ENCODE data around the gene KIF21B.

KIF21B gene

GRCh38 chr1:201032408-201032807 lies 8.9 kb upstream of the KIF21B start:
- ChIA-PET POLR2A (no interaction called here), CTCF (no interaction called here)
- no peak for DNase-seq (ENCODE audit: extremely low spot score)
- no peak for TF ChIP-seq PKNOX1 (IDR thresholded peaks at IDR 0.05)
- TF ChIP-seq FOXM1 (IDR thresholded peaks at IDR 0.05; ENCODE audit: borderline replicate concordance), result no peak
- no peak for TF ChIP-seq TARDBP (IDR thresholded peaks at IDR 0.05)
- no peak for TF ChIP-seq L3MBTL2 (conservative IDR thresholded peaks at IDR 0.05)

GRCh38 chr1:201028461-201028889 lies 5.0 kb upstream of the KIF21B start:
- CTCF ChIA-PET, result no interaction called here
- DNase-seq (ENCODE audit: extremely low spot score), result no peak
- POLR2A ChIA-PET, result no interaction called here
- no peak for TF ChIP-seq HDGF (IDR thresholded peaks at IDR 0.05; ENCODE audit: borderline replicate concordance)
- 0 out of 2 replicates have a peak, but pooled peaks have one; percentile 18 for TF ChIP-seq L3MBTL2 (conservative IDR thresholded peaks at IDR 0.05)
- no peak for TF ChIP-seq TARDBP (IDR thresholded peaks at IDR 0.05)

GRCh38 chr1:201026836-201027235 lies 3.3 kb upstream of the KIF21B start:
- CTCF ChIA-PET, result interaction anchor here (1.0 to 1.5 kb wide), 3 partner anchors 10 to 92 kb away, joined by 4 to 5 read pairs (median 4); no protein-coding TSS in a partner anchor
- no peak for TF ChIP-seq L3MBTL2 (conservative IDR thresholded peaks at IDR 0.05)
- no peak for TF ChIP-seq FOXK2 (IDR thresholded peaks at IDR 0.05)
- no peak for TF ChIP-seq TARDBP (IDR thresholded peaks at IDR 0.05)
- no peak for TF ChIP-seq FOXA1 (IDR thresholded peaks at IDR 0.05)
- TF ChIP-seq SP1 (IDR thresholded peaks at IDR 0.05), result no peak
- no peak for TF ChIP-seq BHLHE40 (IDR thresholded peaks at IDR 0.05; ENCODE audit: borderline replicate concordance)
- TF ChIP-seq SUZ12 (IDR thresholded peaks at IDR 0.05), result no peak
- no peak for TF ChIP-seq FOXM1 (IDR thresholded peaks at IDR 0.05; ENCODE audit: borderline replicate concordance)
- TF ChIP-seq CTBP1 (IDR thresholded peaks at IDR 0.05; ENCODE audit: borderline replicate concordance), result no peak
- TF ChIP-seq LEF1 (IDR thresholded peaks at IDR 0.05; ENCODE audit: borderline replicate concordance), result no peak
- TF ChIP-seq ELF4 (IDR thresholded peaks at IDR 0.05), result no peak
- no peak for TF ChIP-seq ARNT (IDR thresholded peaks at IDR 0.05)
- TF ChIP-seq PKNOX1 (IDR thresholded peaks at IDR 0.05), result no peak
- no peak for TF ChIP-seq NFRKB (IDR thresholded peaks at IDR 0.05)
- no peak for TF ChIP-seq ZNF384 (IDR thresholded peaks at IDR 0.05)
- DNase-seq (ENCODE audit: extremely low spot score), result no peak
- POLR2A ChIA-PET, result no interaction called here

GRCh38 chr1:201026234-201026633 lies 2.7 kb upstream of the KIF21B start:
- POLR2A ChIA-PET, result interaction anchor here (1.0 to 1.5 kb wide), 2 partner anchors 10 to 12 kb away, joined by 3 to 7 read pairs; no protein-coding TSS in a partner anchor
- TF ChIP-seq HDGF (IDR thresholded peaks at IDR 0.05; ENCODE audit: borderline replicate concordance), result no peak
- no peak for TF ChIP-seq ELF4 (IDR thresholded peaks at IDR 0.05)
- TF ChIP-seq LEF1 (IDR thresholded peaks at IDR 0.05; ENCODE audit: borderline replicate concordance), result no peak
- no peak for TF ChIP-seq TARDBP (IDR thresholded peaks at IDR 0.05)
- no peak for TF ChIP-seq SP1 (IDR thresholded peaks at IDR 0.05)
- TF ChIP-seq SUZ12 (IDR thresholded peaks at IDR 0.05), result no peak
- TF ChIP-seq FOXM1 (IDR thresholded peaks at IDR 0.05; ENCODE audit: borderline replicate concordance), result no peak
- no peak for TF ChIP-seq L3MBTL2 (conservative IDR thresholded peaks at IDR 0.05)
- no peak for TF ChIP-seq BHLHE40 (IDR thresholded peaks at IDR 0.05; ENCODE audit: borderline replicate concordance)
- TF ChIP-seq FOXA1 (IDR thresholded peaks at IDR 0.05), result no peak
- TF ChIP-seq CTBP1 (IDR thresholded peaks at IDR 0.05; ENCODE audit: borderline replicate concordance), result no peak
- no peak for TF ChIP-seq FOXK2 (IDR thresholded peaks at IDR 0.05)
- TF ChIP-seq NFRKB (IDR thresholded peaks at IDR 0.05), result no peak
- TF ChIP-seq ARNT (IDR thresholded peaks at IDR 0.05), result no peak
- no peak for TF ChIP-seq ZNF384 (IDR thresholded peaks at IDR 0.05)
- TF ChIP-seq PKNOX1 (IDR thresholded peaks at IDR 0.05), result no peak
- CTCF ChIA-PET, result interaction anchor here (1.0 to 1.7 kb wide), 5 partner anchors 9 to 93 kb away, joined by 4 to 7 read pairs (median 5); no protein-coding TSS in a partner anchor
- DNase-seq (ENCODE audit: extremely low spot score), result no peak

GRCh38 chr1:201025571-201026002 lies 2.1 kb upstream of the KIF21B start:
- DNase-seq (ENCODE audit: extremely low spot score), result peak; percentile 72
- TF ChIP-seq HDGF (IDR thresholded peaks at IDR 0.05; ENCODE audit: borderline replicate concordance) (no peak), ELF4 (IDR thresholded peaks at IDR 0.05) (no peak), LEF1 (IDR thresholded peaks at IDR 0.05; ENCODE audit: borderline replicate concordance) (no peak), ARNT (IDR thresholded peaks at IDR 0.05) (no peak), FOXK2 (IDR thresholded peaks at IDR 0.05) (no peak), SUZ12 (IDR thresholded peaks at IDR 0.05) (no peak), NFRKB (IDR thresholded peaks at IDR 0.05) (no peak), TARDBP (IDR thresholded peaks at IDR 0.05) (no peak), SP1 (IDR thresholded peaks at IDR 0.05) (no peak), ZNF384 (IDR thresholded peaks at IDR 0.05) (no peak), FOXM1 (IDR thresholded peaks at IDR 0.05; ENCODE audit: borderline replicate concordance) (no peak), PKNOX1 (IDR thresholded peaks at IDR 0.05) (no peak), L3MBTL2 (conservative IDR thresholded peaks at IDR 0.05) (no peak), FOXA1 (IDR thresholded peaks at IDR 0.05) (no peak), BHLHE40 (IDR thresholded peaks at IDR 0.05; ENCODE audit: borderline replicate concordance) (no peak), CTBP1 (IDR thresholded peaks at IDR 0.05; ENCODE audit: borderline replicate concordance) (no peak)
- ChIA-PET CTCF (interaction anchor here (0.7 to 1.7 kb wide), 5 partner anchors 9 to 53 kb away, joined by 3 to 7 read pairs (median 5); no protein-coding TSS in a partner anchor), POLR2A (interaction anchor here (1.0 to 1.5 kb wide), 2 partner anchors 11 to 13 kb away, joined by 3 to 7 read pairs; no protein-coding TSS in a partner anchor)

Measured in HEK293T (cell line).